ENCODE measurements around the gene DNAH5. TPM values are rescaled to one million over a fixed set of nuclear protein-coding genes. Genes with fewer than 3 reads are reported as not detected.

DNAH5 gene
- polyA plus RNA-seq, 1 experiment, result 1.1 TPM

DNA sequence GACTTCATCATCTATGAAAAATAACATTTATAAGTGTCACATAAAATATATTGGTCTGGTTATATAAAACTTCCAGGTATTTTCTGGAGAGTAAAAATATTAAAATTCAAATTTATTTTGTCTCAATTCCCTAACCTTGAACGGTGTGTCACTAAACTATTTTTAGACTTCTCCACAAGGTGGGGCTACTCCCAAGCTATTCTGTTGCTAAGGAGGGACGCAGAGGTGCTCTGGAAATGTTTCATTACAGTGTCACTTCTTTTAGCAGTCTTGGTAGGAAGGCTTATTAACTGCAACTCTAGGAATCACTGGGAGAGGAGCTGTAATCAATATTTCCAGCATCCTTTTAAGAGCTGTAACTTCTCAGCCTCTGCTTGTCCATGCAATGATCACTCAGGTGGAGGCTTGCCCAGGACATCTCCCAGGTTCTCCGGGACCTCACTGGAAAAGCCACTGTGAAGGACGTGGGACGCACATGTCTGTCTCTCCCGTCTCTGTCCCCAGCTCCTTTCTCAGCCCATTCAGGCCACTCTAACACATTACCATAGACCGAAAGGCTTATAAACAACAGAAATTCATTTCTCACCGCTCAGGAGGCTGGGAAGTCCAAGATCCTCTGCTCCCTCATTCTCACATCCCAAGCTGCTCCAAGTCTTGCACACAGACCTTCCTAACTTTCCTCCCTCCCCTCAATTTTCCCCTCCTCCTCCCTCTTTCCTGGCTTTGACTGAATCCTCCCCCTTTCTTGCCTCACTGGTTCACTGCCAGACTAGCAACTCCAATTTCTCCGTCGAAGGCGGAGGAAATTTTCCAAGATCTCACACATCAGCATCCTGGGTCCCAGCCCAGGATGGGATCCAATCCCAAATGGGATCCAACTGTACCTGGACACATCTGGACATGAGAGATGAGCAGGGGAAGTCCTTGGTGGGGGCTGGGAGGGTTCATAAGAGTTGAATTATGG, 32.7 kb upstream of the DNAH5 start:
- POLR2A ChIA-PET, result no interaction called here
- TF ChIP-seq, protein P1, sequence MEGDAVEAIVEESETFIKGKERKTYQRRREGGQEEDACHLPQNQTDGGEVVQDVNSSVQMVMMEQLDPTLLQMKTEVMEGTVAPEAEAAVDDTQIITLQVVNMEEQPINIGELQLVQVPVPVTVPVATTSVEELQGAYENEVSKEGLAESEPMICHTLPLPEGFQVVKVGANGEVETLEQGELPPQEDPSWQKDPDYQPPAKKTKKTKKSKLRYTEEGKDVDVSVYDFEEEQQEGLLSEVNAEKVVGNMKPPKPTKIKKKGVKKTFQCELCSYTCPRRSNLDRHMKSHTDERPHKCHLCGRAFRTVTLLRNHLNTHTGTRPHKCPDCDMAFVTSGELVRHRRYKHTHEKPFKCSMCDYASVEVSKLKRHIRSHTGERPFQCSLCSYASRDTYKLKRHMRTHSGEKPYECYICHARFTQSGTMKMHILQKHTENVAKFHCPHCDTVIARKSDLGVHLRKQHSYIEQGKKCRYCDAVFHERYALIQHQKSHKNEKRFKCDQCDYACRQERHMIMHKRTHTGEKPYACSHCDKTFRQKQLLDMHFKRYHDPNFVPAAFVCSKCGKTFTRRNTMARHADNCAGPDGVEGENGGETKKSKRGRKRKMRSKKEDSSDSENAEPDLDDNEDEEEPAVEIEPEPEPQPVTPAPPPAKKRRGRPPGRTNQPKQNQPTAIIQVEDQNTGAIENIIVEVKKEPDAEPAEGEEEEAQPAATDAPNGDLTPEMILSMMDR (IDR thresholded peaks at IDR 0.05; ENCODE audit: insufficient read depth, low read depth, low read length), result peak; percentile 63
- Histone ChIP-seq H3K27me3 (ENCODE audit: control insufficient read depth, insufficient read depth, low read length) (0 out of 2 replicates have a peak, but pooled peaks cover 1% of the 10 kb centered on the region), H3K36me3 (ENCODE audit: control insufficient read depth, insufficient read depth, low read length) (no peaks in the 10 kb centered on the region), H3K4me3 (ENCODE audit: low read depth, low read length) (no peak overlapping the region)
- no peak for DNase-seq (ENCODE audit: low read depth)
- CTCF ChIA-PET, result interaction anchor here (0.6 to 6.7 kb wide), 11 partner anchors 8 to 672 kb away, joined by 3 to 31 read pairs (median 3); no protein-coding TSS in a partner anchor

- Histone ChIP-seq H3K4me3 (ENCODE audit: low read depth, low read length) (no peak overlapping the region), H3K27me3 (ENCODE audit: control insufficient read depth, insufficient read depth, low read length) (0 out of 2 replicates have a peak, but pooled peaks cover 1% of the 10 kb centered on the region), H3K36me3 (ENCODE audit: control insufficient read depth, insufficient read depth, low read length) (no peaks in the 10 kb centered on the region)
- TF ChIP-seq, protein P1 (IDR thresholded peaks at IDR 0.05; ENCODE audit: insufficient read depth, low read depth, low read length), result no peak
- DNase-seq (ENCODE audit: low read depth), result no peak
- ChIA-PET POLR2A (no interaction called here), CTCF (interaction anchor here (1.2 to 6.7 kb wide), 3 partner anchors 11 to 672 kb away, joined by 3 to 31 read pairs (median 6); no protein-coding TSS in a partner anchor)
Measured at GRCh38 chr5:13976223-13976622, 31.7 kb upstream of the DNAH5 start.

- TF ChIP-seq, protein P1 (IDR thresholded peaks at IDR 0.05; ENCODE audit: insufficient read depth, low read depth, low read length), result no peak
- no peaks in the 10 kb centered on the region for H3K36me3 ChIP-seq (ENCODE audit: control insufficient read depth, insufficient read depth, low read length)
- H3K4me3 ChIP-seq (ENCODE audit: low read depth, low read length), result no peak overlapping the region
- no peak for DNase-seq (ENCODE audit: low read depth)
- 0 out of 2 replicates have a peak, but pooled peaks cover 1% of the 10 kb centered on the region for H3K27me3 ChIP-seq (ENCODE audit: control insufficient read depth, insufficient read depth, low read length)
- ChIA-PET POLR2A (no interaction called here), CTCF (interaction anchor here (0.7 to 6.7 kb wide), 2 partner anchors 36 to 673 kb away, joined by 3 to 31 read pairs; no protein-coding TSS in a partner anchor)
Measured at GRCh38 chr5:13975246-13975645, 30.8 kb upstream of the DNAH5 start.

- POLR2A ChIA-PET, result no interaction called here
- no peaks in the 10 kb centered on the region for H3K36me3 ChIP-seq (ENCODE audit: control insufficient read depth, insufficient read depth, low read length)
- H3K27me3 ChIP-seq (ENCODE audit: control insufficient read depth, insufficient read depth, low read length), result 0 out of 2 replicates have a peak, but pooled peaks cover 1% of the 10 kb centered on the region
- no peak for DNase-seq (ENCODE audit: low read depth)
- CTCF ChIA-PET, result interaction anchor here (6.7 kb wide), 1 partner anchor 674 kb away, joined by 31 read pairs; no protein-coding TSS in a partner anchor
- no peak overlapping the region for H3K4me3 ChIP-seq (ENCODE audit: low read depth, low read length)
- TF ChIP-seq, protein P1 (IDR thresholded peaks at IDR 0.05; ENCODE audit: insufficient read depth, low read depth, low read length), result no peak
Measured at GRCh38 chr5:13973724-13974123, 29.2 kb upstream of the DNAH5 start.

DNA sequence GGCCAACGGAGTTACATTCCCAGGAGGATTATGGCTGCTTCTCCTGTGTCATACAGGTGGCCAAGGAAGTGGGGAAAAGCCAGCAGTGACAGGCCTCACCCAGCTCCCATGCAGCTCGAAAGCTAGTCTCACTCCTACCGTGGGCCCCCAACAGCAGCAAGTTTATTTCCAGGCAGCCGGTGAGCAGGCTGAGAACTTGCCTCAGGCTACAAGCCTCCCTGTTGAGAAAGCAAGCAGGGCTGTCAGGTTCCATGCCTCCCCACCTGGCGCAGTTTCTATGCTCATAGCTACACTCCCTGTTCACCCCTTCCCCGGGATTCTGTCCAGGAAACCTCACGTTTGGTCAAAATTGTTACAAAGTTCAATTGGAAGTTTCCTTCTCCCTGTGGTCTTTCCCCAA, 27.5 kb upstream of the DNAH5 start:
- Histone ChIP-seq H3K36me3 (ENCODE audit: control insufficient read depth, insufficient read depth, low read length) (no peaks in the 10 kb centered on the region), H3K4me3 (ENCODE audit: low read depth, low read length) (no peak overlapping the region), H3K27me3 (ENCODE audit: control insufficient read depth, insufficient read depth, low read length) (0 out of 2 replicates have a peak, but pooled peaks cover 1% of the 10 kb centered on the region)
- POLR2A ChIA-PET, result no interaction called here
- CTCF ChIA-PET, result interaction anchor here (0.8 to 6.7 kb wide), 2 partner anchors 14 to 676 kb away, joined by 3 to 31 read pairs; no protein-coding TSS in a partner anchor
- TF ChIP-seq, protein P1 (IDR thresholded peaks at IDR 0.05; ENCODE audit: insufficient read depth, low read depth, low read length), result no peak
- no peak for DNase-seq (ENCODE audit: low read depth)

Measured in BJ (cell line).